C4-2B (cell line): ENCODE measurements around the gene RBFOX2.

Experiments
- CTCF ChIP-seq: fragments of 450-650 bp; conservative IDR thresholded peaks from 2 replicates; pipeline ENCODE4 v1.5.1; 2017; ENCODE audit warnings: mild to moderate bottlenecking
- ZFX ChIP-seq: fragments of 450-650 bp; IDR thresholded peaks from 2 replicates; pipeline ENCODE4 v1.6.1; 2017

GRCh38 chr22:35782504-35782903 lies 246.1 kb downstream of the RBFOX2 start:
- no peak for TF ChIP-seq CTCF
- no peak for TF ChIP-seq ZFX
